B cell (primary cell): ENCODE results near the gene CCDC170.

Source experiments
- CTCF ChIP-seq: fragments of 200-600 bp; IDR thresholded peaks from one replicate; pipeline ENCODE4 v1.8.0; 2022; ENCODE audit warnings: antibody characterized with exemption, mild to moderate bottlenecking
- EZH2 ChIP-seq: IDR thresholded peaks from 2 replicates; pipeline ENCODE4 v1.6.1; 2012; ENCODE audit warnings: borderline replicate concordance, low read depth, mild to moderate bottlenecking, moderate library complexity, low read length; ENCODE audit not compliant: insufficient read depth, poor library complexity, severe bottlenecking

DNA sequence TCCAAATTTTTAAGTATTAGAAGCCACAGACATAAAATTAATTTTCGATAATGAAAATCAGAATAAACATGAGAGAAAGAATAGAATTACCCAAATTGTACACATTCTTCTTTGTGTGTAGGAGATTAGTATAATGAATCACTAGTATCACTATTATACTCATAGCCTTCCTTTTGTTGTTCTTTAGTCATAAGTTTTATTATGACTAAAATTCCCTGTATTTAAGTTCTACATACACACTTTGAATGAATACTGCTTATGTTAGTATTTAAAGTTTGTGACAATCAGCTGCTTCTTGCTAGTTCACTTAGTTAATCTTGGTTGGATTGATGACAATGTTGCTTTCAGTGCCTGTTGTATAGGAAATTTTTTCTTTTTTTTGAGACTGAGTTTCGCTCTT is 72.7 kb downstream of the CCDC170 start:
- TF ChIP-seq CTCF = no peak
- TF ChIP-seq EZH2 = no peak
